Thymus (tissue), 11 donors: Measurements from ENCODE around the gene OTOP1. TPM values are rescaled to one million over a fixed set of nuclear protein-coding genes. Genes with fewer than 3 reads are reported as not detected.
"Not testable (repeated sequence)": the region's sequence is repeated elsewhere in the genome, so short reads cannot be mapped to it uniquely, and the experiment has no call there.

Source experiments
- DNase-seq, 9 donors: peaks; one replicate each; pipeline ENCODE4 v3.0.0-alpha.2; 2013; ENCODE audit warnings: low spot score in 9 of 9, low read depth in 6 of 9, missing footprints in 1 of 9
- H3K27ac ChIP-seq, 2 donors: one replicate each; pipeline ENCODE4 v1.5.1; 2013; ENCODE audit warnings: control low read depth in 1 of 2, low read depth in 1 of 2, low read length in 1 of 2, mild to moderate bottlenecking in 1 of 2, moderate library complexity in 1 of 2
- H3K27me3 ChIP-seq, 2 donors: one replicate each; pipeline ENCODE4 v1.5.1; 2013; ENCODE audit warnings: low read length in 1 of 2; ENCODE audit not compliant: control insufficient read depth in 2 of 2, insufficient read depth in 1 of 2
- H3K36me3 ChIP-seq, 2 donors: one replicate each; pipeline ENCODE4 v1.5.1; 2013; ENCODE audit warnings: low read length in 1 of 2, mild to moderate bottlenecking in 1 of 2, moderate library complexity in 1 of 2; ENCODE audit not compliant: control insufficient read depth in 2 of 2, insufficient read depth in 2 of 2
- H3K4me1 ChIP-seq, 2 donors: one replicate each; pipeline ENCODE4 v1.5.1; 2013; ENCODE audit warnings: low read length in 2 of 2; ENCODE audit not compliant: control insufficient read depth in 2 of 2, insufficient read depth in 2 of 2
- H3K4me3 ChIP-seq, 2 donors: one replicate each; pipeline ENCODE4 v1.5.1; 2013; ENCODE audit warnings: low read length in 2 of 2, control low read depth in 1 of 2, mild to moderate bottlenecking in 1 of 2
- H3K9me3 ChIP-seq, 2 donors: one replicate each; pipeline ENCODE4 v1.5.1; 2013; ENCODE audit warnings: low read length in 1 of 2, mild to moderate bottlenecking in 1 of 2; ENCODE audit not compliant: control insufficient read depth in 2 of 2, insufficient read depth in 1 of 2
- WGBS: extraction: QIAGEN DNeasy Blood & Tissue Kit; methylation state at CpG from one replicate; pipeline ENCODE4 v1.1.7; 2013; 5-methylcytosine and 5-hydroxymethylcytosine counted together
- polyA plus RNA-seq: library from polyadenylated mRNA; stranded (reverse); fragments of 200-250 nt; gene quantifications from one replicate; pipeline ENCODE4 v1.2.3, GENCODE V29; 2013
- total RNA-seq: library from RNA; stranded (reverse); fragments of 120-200 nt; gene quantifications from one replicate; pipeline ENCODE4 v1.2.4, GENCODE V29; 2013
- donor health status: healthy.

The OTOP1 gene
- total and polyA plus RNA-seq, 2 donors = 0.05 to 0.21 TPM

- Histone ChIP-seq H3K27me3 (no peaks in the 10 kb centered on the region), H3K9me3 (no peaks in the 10 kb centered on the region), H3K4me3 (no peak overlapping the region), H3K27ac (no peak overlapping the region), H3K4me1 (no peaks in the 10 kb centered on the region), H3K36me3 (no peaks in the 10 kb centered on the region)
- DNase-seq = no peak
- 80% methylated on average over 5 of the region's 5 CpGs for WGBS
These were observed 9.6 kb downstream of the OTOP1 start for GRCh38 chr4:4217113-4217512.

DNA sequence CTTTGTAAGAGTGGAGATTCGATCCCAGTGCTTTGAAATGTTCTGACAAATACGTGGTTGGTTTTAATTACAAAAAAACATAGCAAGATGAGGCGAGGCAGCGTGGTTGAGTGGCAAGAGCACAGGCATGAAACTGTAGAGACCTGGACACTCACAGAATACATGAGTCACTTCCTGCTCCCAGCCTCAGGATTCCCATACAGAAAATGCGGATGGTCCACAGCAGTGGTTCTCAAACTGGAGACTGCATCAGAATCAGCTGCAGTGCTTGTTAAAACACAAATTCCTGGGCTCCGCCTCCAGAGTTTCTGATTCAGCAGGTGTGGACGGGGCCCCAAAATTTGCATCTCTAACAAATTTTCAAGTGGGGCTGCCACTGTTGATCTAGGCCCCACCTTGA lies 10.1 kb downstream of the OTOP1 start:
- H3K4me3 ChIP-seq = no peak overlapping the region
- H3K36me3 ChIP-seq = no peaks in the 10 kb centered on the region
- H3K27me3 ChIP-seq = no peaks in the 10 kb centered on the region
- H3K27ac ChIP-seq = peak overlapping the region in 1 of 2 donors; percentile 32
- H3K4me1 ChIP-seq = no peaks in the 10 kb centered on the region
- DNase-seq = no peak
- no peaks in the 10 kb centered on the region for H3K9me3 ChIP-seq
- WGBS = 79% methylated on average over 7 of the region's 7 CpGs

DNA sequence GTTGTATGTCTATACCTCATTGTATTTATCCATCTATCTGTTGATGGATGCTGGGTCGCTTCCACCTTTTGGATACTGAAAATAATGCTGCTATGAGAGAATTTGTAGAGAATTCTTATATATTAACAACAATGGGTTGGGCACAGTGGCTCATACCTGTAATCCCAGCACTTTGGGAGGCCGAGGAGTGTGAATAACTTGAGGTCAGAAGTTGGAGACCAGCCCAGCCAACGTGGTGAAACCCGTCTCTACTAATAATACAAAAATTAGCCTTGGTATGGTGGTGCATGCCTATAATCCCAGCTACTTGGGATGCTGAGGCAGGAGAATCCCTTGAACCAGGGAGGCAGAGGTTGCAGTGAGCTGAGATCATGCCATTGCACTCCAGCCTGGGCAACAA lies 13.1 kb downstream of the OTOP1 start:
- DNase-seq, H3K4me3 ChIP-seq: not testable (repeated sequence)

DNA sequence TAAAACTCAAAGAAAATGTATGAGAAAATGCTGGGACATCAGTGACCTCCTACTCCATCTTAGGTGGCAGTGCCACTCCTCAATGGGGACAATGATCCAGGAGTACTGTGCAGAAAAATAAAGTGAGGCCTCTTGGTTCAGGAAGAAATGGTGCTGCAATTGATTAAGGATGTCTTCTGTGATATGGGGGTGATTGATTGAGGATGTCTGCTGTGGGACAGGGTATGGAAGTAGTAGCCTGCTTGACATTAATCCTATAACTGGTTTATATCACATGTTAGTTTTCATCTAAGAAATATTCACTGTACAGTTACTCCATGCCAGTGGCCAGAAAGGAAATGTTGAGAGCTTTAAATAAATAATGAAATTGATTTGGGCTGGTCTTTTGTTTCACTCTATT lies 20.5 kb downstream of the OTOP1 start:
- Histone ChIP-seq H3K9me3 (no peaks in the 10 kb centered on the region), H3K4me1 (no peaks in the 10 kb centered on the region), H3K27me3 (peaks cover 0 to 2% of the 10 kb centered on the region in 2 donors), H3K36me3 (no peaks in the 10 kb centered on the region), H3K27ac (no peak overlapping the region), H3K4me3 (no peak overlapping the region)
- DNase-seq = no peak

More for the DNA sequence above, 13.1 kb downstream of the OTOP1 start:
- not testable (repeated sequence) for H3K27ac ChIP-seq, H3K36me3 ChIP-seq, H3K4me1 ChIP-seq, H3K27me3 ChIP-seq, H3K9me3 ChIP-seq
- WGBS = 87% methylated on average over 4 of the region's 4 CpGs

DNA sequence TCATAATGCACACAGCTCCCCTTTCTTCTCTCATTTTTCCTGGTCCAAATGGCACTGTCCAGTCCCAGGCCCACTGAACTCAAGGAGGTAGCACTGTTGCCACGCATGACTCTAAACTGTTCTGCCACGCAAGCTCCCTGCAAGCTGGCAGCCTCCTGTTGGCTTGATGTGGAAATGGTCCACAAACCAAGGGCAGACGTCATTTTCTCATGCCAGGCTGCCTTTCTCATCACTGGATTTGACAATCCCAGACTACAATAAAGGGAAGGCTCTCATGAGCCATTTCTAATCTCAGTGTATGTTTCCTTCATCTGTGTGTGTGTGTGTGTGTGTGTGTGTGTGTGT lies 22.4 kb downstream of the OTOP1 start:
- Histone ChIP-seq H3K4me3 (no peak overlapping the region), H3K27me3 (peaks cover 0 to 2% of the 10 kb centered on the region in 2 donors), H3K4me1 (no peaks in the 10 kb centered on the region), H3K9me3 (no peaks in the 10 kb centered on the region), H3K36me3 (no peaks in the 10 kb centered on the region), H3K27ac (no peak overlapping the region)
- 89% methylated on average over 3 of the region's 3 CpGs for WGBS
- DNase-seq = no peak

GRCh38 chr4:4203688-4204400 lies 22.9 kb downstream of the OTOP1 start:
- WGBS = 85% methylated on average over 10 of the region's 10 CpGs

DNA sequence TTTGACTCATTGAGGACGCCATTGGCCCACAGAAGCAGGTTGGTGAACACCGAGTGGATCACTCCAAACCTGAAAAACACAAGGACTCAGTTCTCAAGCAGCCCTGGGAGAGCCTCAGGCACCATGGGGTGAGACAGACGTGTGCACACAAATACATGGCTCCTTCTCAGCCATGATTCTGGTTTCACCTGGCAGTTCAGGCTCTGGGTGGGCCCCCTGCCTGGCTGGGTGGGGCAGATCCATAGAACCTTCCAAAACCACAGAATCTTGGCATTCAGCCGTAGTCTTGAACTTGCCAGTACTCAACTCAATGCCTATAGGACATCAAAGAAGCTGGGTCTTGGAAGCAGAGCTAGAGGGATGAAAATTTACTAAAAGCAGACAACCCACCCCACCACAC lies 24.2 kb downstream of the OTOP1 start:
- no peak for DNase-seq
- peaks cover 0 to 2% of the 10 kb centered on the region in 2 donors for H3K27me3 ChIP-seq
- WGBS = 91% methylated on average over 4 of the region's 4 CpGs
- H3K27ac ChIP-seq = no peak overlapping the region
- H3K4me1 ChIP-seq = no peaks in the 10 kb centered on the region
- no peaks in the 10 kb centered on the region for H3K9me3 ChIP-seq
- no peaks in the 10 kb centered on the region for H3K36me3 ChIP-seq
- H3K4me3 ChIP-seq = no peak overlapping the region

More at GRCh38 chr4:4203688-4204400, 22.9 kb downstream of the OTOP1 start:
- Histone ChIP-seq H3K27ac (no peak overlapping the region), H3K9me3 (no peaks in the 10 kb centered on the region), H3K4me1 (no peaks in the 10 kb centered on the region), H3K27me3 (peaks cover 0 to 2% of the 10 kb centered on the region in 2 donors), H3K36me3 (no peaks in the 10 kb centered on the region), H3K4me3 (no peak overlapping the region)
- no peak for DNase-seq

DNA sequence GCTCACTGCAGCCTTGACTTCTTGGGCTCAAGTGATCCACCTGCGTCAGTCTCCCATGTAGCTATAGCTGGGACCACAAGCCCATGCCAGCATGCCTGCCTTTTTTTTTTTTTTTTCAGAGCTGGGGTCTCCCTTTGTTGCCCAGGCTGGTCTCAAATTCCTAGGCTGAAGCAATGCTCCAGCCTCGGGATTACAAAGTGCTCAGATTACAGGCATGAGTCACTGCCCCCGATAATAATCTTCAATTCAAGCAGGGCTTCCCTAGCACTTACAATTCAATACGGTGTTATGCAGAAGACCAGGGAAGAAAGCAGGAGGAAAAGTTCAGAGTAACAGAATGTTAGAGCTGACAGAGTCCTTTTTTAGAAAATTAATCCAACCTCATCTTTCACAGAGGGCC lies 26.1 kb downstream of the OTOP1 start:
- peaks cover 0 to 2% of the 10 kb centered on the region in 2 donors for H3K27me3 ChIP-seq
- no peaks in the 10 kb centered on the region for H3K36me3 ChIP-seq
- 71% methylated on average over 4 of the region's 4 CpGs for WGBS
- H3K4me1 ChIP-seq = no peaks in the 10 kb centered on the region
- no peaks in the 10 kb centered on the region for H3K9me3 ChIP-seq
- no peak overlapping the region for H3K4me3 ChIP-seq
- DNase-seq = no peak
- H3K27ac ChIP-seq = no peak overlapping the region

- 97% methylated on average over 3 of the region's 3 CpGs for WGBS
- no peaks in the 10 kb centered on the region for H3K27me3 ChIP-seq
- no peak overlapping the region for H3K4me3 ChIP-seq
- H3K27ac ChIP-seq = no peak overlapping the region
- no peaks in the 10 kb centered on the region for H3K36me3 ChIP-seq
- H3K9me3 ChIP-seq = no peaks in the 10 kb centered on the region
- DNase-seq = no peak
- no peaks in the 10 kb centered on the region for H3K4me1 ChIP-seq
These were observed 31.4 kb downstream of the OTOP1 start for GRCh38 chr4:4195354-4195753.
